Measurements from ENCODE around the gene TMEM236.

The TMEM236 gene

GRCh38 chr10:17742918-17743317 lies 9.1 kb upstream of the TMEM236 start:
- DNase-seq: no peak

- no peak for DNase-seq
Observed at GRCh38 chr10:17743437-17743836, 8.6 kb upstream of the TMEM236 start.

- DNase-seq: no peak
Observed at GRCh38 chr10:17744341-17744861, 7.6 kb upstream of the TMEM236 start.

GRCh38 chr10:17747883-17748550 lies 4.0 kb upstream of the TMEM236 start:
- no peak for DNase-seq

- DNase-seq: no peak
Observed at GRCh38 chr10:17749890-17750289, 2.1 kb upstream of the TMEM236 start.

- no peak for DNase-seq
Observed at GRCh38 chr10:17756557-17757217, 4.7 kb downstream of the TMEM236 start.

GRCh38 chr10:17758200-17758599 lies 6.2 kb downstream of the TMEM236 start:
- DNase-seq: no peak

GRCh38 chr10:17758896-17759295 lies 6.9 kb downstream of the TMEM236 start:
- no peak for DNase-seq

GRCh38 chr10:17764142-17764541 lies 12.1 kb downstream of the TMEM236 start:
- no peak for DNase-seq

GRCh38 chr10:17765602-17766001 lies 13.6 kb downstream of the TMEM236 start:
- no peak for DNase-seq

- DNase-seq: no peak
Observed at GRCh38 chr10:17766731-17767130, 14.7 kb downstream of the TMEM236 start.

- DNase-seq: no peak
Observed at GRCh38 chr10:17768496-17768895, 16.5 kb downstream of the TMEM236 start.

- DNase-seq: no peak
Observed at GRCh38 chr10:17768957-17769356, 17.0 kb downstream of the TMEM236 start.

GRCh38 chr10:17771017-17771416 lies 19.0 kb downstream of the TMEM236 start:
- no peak for DNase-seq

- no peak for DNase-seq
Observed at GRCh38 chr10:17779784-17780183, 27.8 kb downstream of the TMEM236 start.

GRCh38 chr10:17780727-17781126 lies 28.7 kb downstream of the TMEM236 start:
- no peak for DNase-seq

- no peak for DNase-seq
Observed at GRCh38 chr10:17781856-17782255, 29.9 kb downstream of the TMEM236 start.

- DNase-seq: no peak
Observed at GRCh38 chr10:17782921-17783665, 31.1 kb downstream of the TMEM236 start.

- DNase-seq: no peak
Observed at GRCh38 chr10:17783751-17784150, 31.8 kb downstream of the TMEM236 start.

GRCh38 chr10:17784688-17785087 lies 32.7 kb downstream of the TMEM236 start:
- no peak for DNase-seq

- DNase-seq: no peak
Observed at GRCh38 chr10:17785276-17785930, 33.4 kb downstream of the TMEM236 start.

GRCh38 chr10:17787087-17787961 lies 35.3 kb downstream of the TMEM236 start:
- no peak for DNase-seq
